Duodenal mucosa (tissue), 2 donors: ENCODE measurements around the gene GPR160.
A peak's percentile ranks its signal among the peaks of the same experiment; 100 is the strongest.

Experiments used
- H3K27ac ChIP-seq: one replicate; pipeline ENCODE4 v1.7.0; 2013; ENCODE audit warnings: low read depth, low read length
- H3K27me3 ChIP-seq, 2 donors: one replicate each; pipeline ENCODE4 v1.7.0; 2013; ENCODE audit warnings: low read length in 2 of 2, control low read depth in 1 of 2; ENCODE audit not compliant: insufficient read depth in 2 of 2, control insufficient read depth in 1 of 2
- H3K36me3 ChIP-seq, 2 donors: one replicate each; pipeline ENCODE4 v1.7.0; 2013; ENCODE audit warnings: low read length in 2 of 2, control low read depth in 1 of 2; ENCODE audit not compliant: insufficient read depth in 2 of 2, control insufficient read depth in 1 of 2
- H3K4me1 ChIP-seq, 2 donors: one replicate each; pipeline ENCODE4 v1.7.0; 2013; ENCODE audit warnings: low read length in 2 of 2, control low read depth in 1 of 2; ENCODE audit not compliant: insufficient read depth in 2 of 2, control insufficient read depth in 1 of 2
- H3K4me3 ChIP-seq, 2 donors: one replicate each; pipeline ENCODE4 v1.7.0; 2013; ENCODE audit warnings: low read length in 2 of 2, low read depth in 1 of 2
- H3K9ac ChIP-seq, 2 donors: one replicate each; pipeline ENCODE4 v1.7.0; 2013; ENCODE audit warnings: low read length in 2 of 2, low read depth in 1 of 2
- H3K9me3 ChIP-seq, 2 donors: one replicate each; pipeline ENCODE4 v1.7.0; 2013; ENCODE audit warnings: low read length in 2 of 2, control low read depth in 1 of 2; ENCODE audit not compliant: control insufficient read depth in 1 of 2

Gene GPR160

GRCh38 chr3:170024581-170024980, 13.2 kb upstream of the GPR160 start:
- H3K36me3 ChIP-seq: no peaks in the 10 kb centered on the region
- H3K4me3 ChIP-seq: no peak overlapping the region
- H3K27me3 ChIP-seq: no peaks in the 10 kb centered on the region
- no peaks in the 10 kb centered on the region for H3K9me3 ChIP-seq
- no peak overlapping the region for H3K9ac ChIP-seq
- peaks cover 7 to 21% of the 10 kb centered on the region in 2 donors for H3K4me1 ChIP-seq
- no peak overlapping the region for H3K27ac ChIP-seq

DNA sequence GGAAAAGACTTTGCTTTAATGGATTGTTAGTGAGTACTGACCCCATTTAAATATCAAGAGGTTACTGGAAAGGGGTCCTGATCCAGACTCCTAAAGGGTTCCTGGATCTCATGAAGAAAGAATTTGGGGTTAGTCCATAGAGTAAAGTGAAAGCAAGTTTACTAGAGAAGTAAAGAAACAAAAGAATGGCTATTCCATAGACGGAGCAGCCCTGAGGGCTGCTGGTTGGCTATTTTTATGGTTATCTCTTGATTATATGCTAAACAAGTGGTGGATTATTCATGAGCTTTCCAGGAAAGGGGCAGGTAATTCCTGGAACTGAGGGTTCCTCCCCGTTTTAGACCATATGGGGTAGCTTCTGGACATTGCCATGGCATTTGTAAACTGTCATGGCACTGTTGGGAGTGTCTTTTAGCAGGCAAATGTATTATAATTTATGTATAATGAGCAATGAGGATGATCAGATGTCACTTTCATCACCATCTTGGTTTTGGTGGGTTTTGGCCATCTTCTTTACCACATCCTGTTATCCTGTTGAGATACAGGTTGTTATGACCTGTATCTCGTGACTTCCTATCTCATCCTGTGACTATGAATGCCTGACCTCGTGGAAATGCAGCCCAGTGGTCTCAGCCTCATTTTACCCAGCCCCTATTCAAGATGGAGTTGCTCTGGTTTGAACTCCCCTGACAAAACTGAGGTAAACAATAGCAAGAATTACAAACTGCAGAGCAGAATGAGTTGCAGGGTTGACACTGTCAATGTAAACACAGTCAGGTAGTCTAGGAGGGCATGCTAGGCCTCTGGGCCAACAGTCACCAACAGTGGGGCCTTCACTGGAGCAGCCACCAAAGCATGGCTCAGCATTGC, 10.3 kb upstream of the GPR160 start:
- no peaks in the 10 kb centered on the region for H3K27me3 ChIP-seq
- H3K36me3 ChIP-seq: no peaks in the 10 kb centered on the region
- H3K4me3 ChIP-seq: no peak overlapping the region
- H3K27ac ChIP-seq: no peak overlapping the region
- H3K9ac ChIP-seq: no peak overlapping the region
- no peaks in the 10 kb centered on the region for H3K9me3 ChIP-seq
- peaks cover 0 to 11% of the 10 kb centered on the region in 2 donors for H3K4me1 ChIP-seq

DNA sequence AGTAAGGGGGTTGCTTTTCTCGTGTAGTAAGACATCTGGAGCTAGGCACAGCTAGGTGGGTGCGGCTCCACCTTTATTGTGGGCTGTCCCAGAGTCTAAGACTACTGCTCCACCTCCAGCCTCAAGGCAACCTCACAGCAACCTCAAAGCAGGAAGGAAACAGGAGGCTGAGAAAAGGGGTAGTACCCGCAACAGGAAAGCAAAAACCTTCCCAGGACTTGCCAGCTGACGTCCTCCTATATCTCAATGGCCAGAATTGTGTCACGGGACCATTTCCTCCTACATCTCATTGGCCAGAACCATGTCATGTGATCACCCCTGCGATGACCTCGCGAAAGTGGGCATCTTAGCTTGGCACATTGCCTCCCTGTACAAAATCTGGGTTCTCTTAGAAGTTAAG, 4.3 kb upstream of the GPR160 start:
- no peaks in the 10 kb centered on the region for H3K9me3 ChIP-seq
- no peaks in the 10 kb centered on the region for H3K27me3 ChIP-seq
- H3K27ac ChIP-seq: no peak overlapping the region
- H3K36me3 ChIP-seq: no peaks in the 10 kb centered on the region
- H3K4me3 ChIP-seq: peak overlapping the region; percentile 20 to 48
- H3K4me1 ChIP-seq: peaks cover 9 to 15% of the 10 kb centered on the region in 2 donors
- H3K9ac ChIP-seq: no peak overlapping the region

- Histone ChIP-seq H3K27me3 (no peaks in the 10 kb centered on the region), H3K9ac (peak overlapping the region; percentile 69 to 89), H3K4me1 (peaks cover 10 to 17% of the 10 kb centered on the region in 2 donors), H3K9me3 (no peaks in the 10 kb centered on the region), H3K27ac (peak overlapping the region; percentile 75), H3K36me3 (peaks cover 3 to 4% of the 10 kb centered on the region in 2 donors), H3K4me3 (peak overlapping the region; percentile 77 to 91)
Measured at GRCh38 chr3:170038434-170039110, 777 bp downstream of the GPR160 start.

GRCh38 chr3:170040418-170040817, 2.6 kb downstream of the GPR160 start:
- Histone ChIP-seq H3K27me3 (no peaks in the 10 kb centered on the region), H3K27ac (no peak overlapping the region), H3K9me3 (no peaks in the 10 kb centered on the region), H3K4me1 (peaks cover 21% of the 10 kb centered on the region in 2 donors), H3K36me3 (peaks cover 3 to 4% of the 10 kb centered on the region in 2 donors), H3K9ac (peak overlapping the region; percentile 39 to 69), H3K4me3 (peak overlapping the region; percentile 77 to 91)

DNA sequence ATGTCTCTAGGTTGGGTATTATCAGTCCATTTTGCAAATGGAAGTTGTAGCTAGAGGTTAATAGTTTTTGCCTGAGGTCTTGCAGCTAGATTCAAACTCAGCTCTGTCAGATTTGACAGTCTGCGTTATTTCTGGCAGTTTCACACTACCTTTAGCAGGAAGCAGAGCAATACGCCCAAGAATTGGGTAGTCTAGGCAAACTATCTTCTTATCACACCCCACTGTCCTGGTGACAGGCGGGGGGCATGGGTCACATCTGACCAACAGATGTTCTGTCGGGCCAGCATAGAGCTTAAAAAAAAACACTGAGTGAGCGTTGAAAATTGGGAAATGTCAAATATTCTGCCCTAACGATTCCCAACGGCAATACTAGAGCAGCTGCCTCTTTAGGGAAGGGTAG, 5.7 kb downstream of the GPR160 start:
- H3K9me3 ChIP-seq: no peaks in the 10 kb centered on the region
- no peak overlapping the region for H3K27ac ChIP-seq
- H3K4me1 ChIP-seq: peaks cover 38 to 39% of the 10 kb centered on the region in 2 donors
- peaks cover 4 to 6% of the 10 kb centered on the region in 2 donors for H3K36me3 ChIP-seq
- no peaks in the 10 kb centered on the region for H3K27me3 ChIP-seq
- H3K4me3 ChIP-seq: no peak overlapping the region
- H3K9ac ChIP-seq: no peak overlapping the region

- no peaks in the 10 kb centered on the region for H3K27me3 ChIP-seq
- peak overlapping the region; percentile 52 to 57 for H3K9ac ChIP-seq
- peaks cover 46 to 47% of the 10 kb centered on the region in 2 donors for H3K4me1 ChIP-seq
- H3K4me3 ChIP-seq: peak overlapping the region in 1 of 2 donors; percentile 46
- H3K9me3 ChIP-seq: no peaks in the 10 kb centered on the region
- H3K36me3 ChIP-seq: peaks cover 4 to 6% of the 10 kb centered on the region in 2 donors
- peak overlapping the region; percentile 60 for H3K27ac ChIP-seq
Measured at GRCh38 chr3:170044271-170044670, 6.5 kb downstream of the GPR160 start.

DNA sequence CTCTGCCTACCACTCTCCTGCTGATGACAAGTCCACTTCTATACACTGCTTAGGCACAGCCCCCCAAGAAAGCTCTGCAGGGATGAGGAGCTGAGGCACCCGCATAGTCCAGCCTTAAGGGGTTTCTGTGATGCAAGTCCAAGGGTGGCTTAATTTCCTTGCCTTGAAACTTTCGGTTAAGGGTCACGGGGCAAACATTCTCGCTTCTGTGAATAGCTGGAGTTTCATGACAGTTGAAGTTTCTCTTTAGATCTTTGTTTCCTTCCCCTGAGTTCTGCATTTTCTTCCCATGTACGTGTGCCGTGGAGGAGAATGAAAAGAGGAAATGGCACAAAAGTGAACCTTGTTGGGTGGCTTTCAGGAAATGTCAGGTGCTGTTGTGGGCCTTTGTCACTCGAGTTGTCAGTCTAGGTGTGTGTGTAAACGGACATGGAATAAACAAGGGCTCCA, 7.0 kb downstream of the GPR160 start:
- Histone ChIP-seq H3K4me3 (peak overlapping the region; percentile 46), H3K36me3 (peaks cover 4 to 6% of the 10 kb centered on the region in 2 donors), H3K27me3 (no peaks in the 10 kb centered on the region), H3K9ac (peak overlapping the region; percentile 52 to 57), H3K9me3 (no peaks in the 10 kb centered on the region), H3K4me1 (peaks cover 51 to 52% of the 10 kb centered on the region in 2 donors), H3K27ac (peak overlapping the region; percentile 60)

DNA sequence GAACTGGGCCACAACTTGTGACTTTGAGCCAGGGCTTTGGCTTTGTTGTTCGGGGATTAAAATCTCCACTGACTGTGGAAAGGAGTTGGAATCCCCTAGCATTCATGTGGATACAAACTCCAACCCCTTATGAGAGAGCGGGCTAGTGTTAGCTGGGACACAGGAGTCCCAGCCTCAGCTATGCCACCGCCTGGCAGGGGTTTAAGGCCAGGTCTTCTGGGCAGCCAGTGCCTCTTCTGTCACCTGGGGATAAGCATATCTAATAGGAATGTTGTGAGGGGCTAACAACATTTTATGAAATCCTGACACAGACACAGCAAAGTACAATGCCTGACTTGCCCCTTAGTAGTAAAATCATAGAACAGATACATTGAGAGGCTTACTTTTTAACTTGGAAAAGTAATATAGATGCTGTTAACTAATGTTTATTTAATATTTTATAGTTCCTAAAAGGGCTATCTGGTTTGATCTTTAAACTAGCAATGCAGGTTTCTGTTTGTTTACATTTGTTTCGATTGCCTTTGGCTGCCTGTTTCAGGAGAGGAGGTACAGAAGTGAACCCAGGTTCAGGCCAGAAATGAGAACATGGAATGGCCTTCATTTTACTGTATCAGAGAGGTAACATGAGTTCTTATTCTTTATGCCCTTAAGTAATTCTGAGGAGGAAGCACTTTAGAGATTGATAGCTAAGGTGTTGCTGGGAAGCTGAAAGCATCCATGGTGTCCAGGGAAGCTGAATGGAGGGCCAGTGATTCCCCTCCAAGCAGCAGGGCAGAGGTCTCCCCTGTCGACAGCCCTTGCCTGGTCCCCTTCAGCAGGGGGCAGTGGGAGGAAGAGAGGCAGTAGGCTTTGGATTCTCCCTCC, 8.7 kb downstream of the GPR160 start:
- H3K9ac ChIP-seq: peak overlapping the region; percentile 43 to 56
- H3K27ac ChIP-seq: peak overlapping the region; percentile 65
- H3K27me3 ChIP-seq: no peaks in the 10 kb centered on the region
- H3K9me3 ChIP-seq: no peaks in the 10 kb centered on the region
- H3K4me3 ChIP-seq: peak overlapping the region; percentile 27 to 37
- peaks cover 4 to 5% of the 10 kb centered on the region in 2 donors for H3K36me3 ChIP-seq
- H3K4me1 ChIP-seq: peaks cover 45 to 53% of the 10 kb centered on the region in 2 donors
